ENCODE results near the gene HTR2B.

The HTR2B gene

GRCh38 chr2:231063347-231063746 lies 61.5 kb downstream of the HTR2B start:
- H3K27me3 ChIP-seq (ENCODE audit: insufficient read depth, insufficient read length) = no peaks in the 10 kb centered on the region
- H3K4me3 ChIP-seq (ENCODE audit: insufficient read length, low read depth) = no peak overlapping the region
- H3K4me1 ChIP-seq (ENCODE audit: insufficient read depth, insufficient read length) = no peaks in the 10 kb centered on the region
- peaks cover 74% of the 10 kb centered on the region for H3K36me3 ChIP-seq (ENCODE audit: insufficient read depth, insufficient read length, low read length)
- no peaks in the 10 kb centered on the region for H3K9me3 ChIP-seq (ENCODE audit: insufficient read depth, low read length)
- H3K9ac ChIP-seq (ENCODE audit: insufficient read length, low read depth) = no peak overlapping the region
- no peak for DNase-seq (ENCODE audit: low read depth, low spot score)
- TF ChIP-seq ZNF274 (IDR thresholded peaks at IDR 0.05; ENCODE audit: low read depth, low read length) (no peak), YY1 (IDR thresholded peaks at IDR 0.05; ENCODE audit: insufficient read depth, insufficient read length) (no peak), SUZ12 (IDR thresholded peaks at IDR 0.05; ENCODE audit: extremely low read depth, insufficient read depth, insufficient read length) (no peak)

GRCh38 chr2:231062776-231063175 lies 62.1 kb downstream of the HTR2B start:
- Histone ChIP-seq H3K9me3 (ENCODE audit: insufficient read depth, low read length) (no peaks in the 10 kb centered on the region), H3K4me3 (ENCODE audit: insufficient read length, low read depth) (no peak overlapping the region), H3K36me3 (ENCODE audit: insufficient read depth, insufficient read length, low read length) (peaks cover 69% of the 10 kb centered on the region), H3K9ac (ENCODE audit: insufficient read length, low read depth) (no peak overlapping the region), H3K4me1 (ENCODE audit: insufficient read depth, insufficient read length) (no peaks in the 10 kb centered on the region), H3K27me3 (ENCODE audit: insufficient read depth, insufficient read length) (no peaks in the 10 kb centered on the region)
- DNase-seq (ENCODE audit: low read depth, low spot score) = no peak
- TF ChIP-seq ZNF274 (IDR thresholded peaks at IDR 0.05; ENCODE audit: low read depth, low read length) = no peak
- TF ChIP-seq YY1 (IDR thresholded peaks at IDR 0.05; ENCODE audit: insufficient read depth, insufficient read length) = no peak
- TF ChIP-seq SUZ12 (IDR thresholded peaks at IDR 0.05; ENCODE audit: extremely low read depth, insufficient read depth, insufficient read length) = no peak

DNA sequence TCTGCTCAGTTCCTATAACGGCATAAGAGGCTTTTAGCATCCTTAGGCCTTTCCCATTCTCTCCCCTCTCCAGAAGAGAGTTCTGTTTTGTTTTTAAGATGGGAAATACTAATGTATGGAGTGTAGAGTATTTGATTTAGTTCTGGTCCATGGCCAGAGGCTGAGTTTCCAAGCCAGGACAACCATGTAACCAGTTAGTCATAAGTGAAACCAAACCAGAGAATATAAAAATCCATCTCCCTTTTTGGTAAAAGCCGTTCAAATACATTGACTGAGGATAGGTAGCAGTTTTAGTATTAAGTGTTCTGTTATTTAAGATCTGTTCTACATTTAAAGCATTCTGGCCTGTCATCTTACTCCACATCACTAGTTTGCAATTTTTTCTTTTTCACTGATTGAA lies 65.1 kb downstream of the HTR2B start:
- no peaks in the 10 kb centered on the region for H3K27me3 ChIP-seq (ENCODE audit: insufficient read depth, insufficient read length)
- no peak for DNase-seq (ENCODE audit: low read depth, low spot score)
- H3K9me3 ChIP-seq (ENCODE audit: insufficient read depth, low read length) = no peaks in the 10 kb centered on the region
- H3K36me3 ChIP-seq (ENCODE audit: insufficient read depth, insufficient read length, low read length) = peaks cover 44% of the 10 kb centered on the region
- H3K4me3 ChIP-seq (ENCODE audit: insufficient read length, low read depth) = no peak overlapping the region
- no peaks in the 10 kb centered on the region for H3K4me1 ChIP-seq (ENCODE audit: insufficient read depth, insufficient read length)
- TF ChIP-seq ZNF274 (IDR thresholded peaks at IDR 0.05; ENCODE audit: low read depth, low read length) = no peak
- no peak for TF ChIP-seq SUZ12 (IDR thresholded peaks at IDR 0.05; ENCODE audit: extremely low read depth, insufficient read depth, insufficient read length)
- no peak for TF ChIP-seq YY1 (IDR thresholded peaks at IDR 0.05; ENCODE audit: insufficient read depth, insufficient read length)
- H3K9ac ChIP-seq (ENCODE audit: insufficient read length, low read depth) = no peak overlapping the region

- Histone ChIP-seq H3K4me1 (ENCODE audit: insufficient read depth, insufficient read length) (no peaks in the 10 kb centered on the region), H3K9ac (ENCODE audit: insufficient read length, low read depth) (no peak overlapping the region), H3K36me3 (ENCODE audit: insufficient read depth, insufficient read length, low read length) (peaks cover 36% of the 10 kb centered on the region), H3K4me3 (ENCODE audit: insufficient read length, low read depth) (no peak overlapping the region), H3K9me3 (ENCODE audit: insufficient read depth, low read length) (no peaks in the 10 kb centered on the region), H3K27me3 (ENCODE audit: insufficient read depth, insufficient read length) (peaks cover 1% of the 10 kb centered on the region)
- no peak for TF ChIP-seq SUZ12 (IDR thresholded peaks at IDR 0.05; ENCODE audit: extremely low read depth, insufficient read depth, insufficient read length)
- no peak for TF ChIP-seq YY1 (IDR thresholded peaks at IDR 0.05; ENCODE audit: insufficient read depth, insufficient read length)
- no peak for TF ChIP-seq ZNF274 (IDR thresholded peaks at IDR 0.05; ENCODE audit: low read depth, low read length)
- DNase-seq (ENCODE audit: low read depth, low spot score) = no peak
These were observed 65.9 kb downstream of the HTR2B start for GRCh38 chr2:231058761-231059550.

All from NT2/D1 (cell line).